Fibroblast of mammary gland (primary cell): ENCODE measurements around the gene FMN1.

Source experiments
- DNase-seq: peaks from one replicate; pipeline ENCODE4 v3.0.0-alpha.2; 2010; ENCODE audit warnings: low read depth
- H3K4me3 ChIP-seq: 2 replicates; pipeline ENCODE4 v1.5.1; 2011; ENCODE audit warnings: low read depth, mild to moderate bottlenecking, low read length, moderate library complexity; ENCODE audit not compliant: control insufficient read depth
- TF ChIP-seq, protein P1 (sequence below): conservative IDR thresholded peaks from 2 replicates; pipeline ENCODE4 v1.5.1; 2011; ENCODE audit warnings: low read depth, low read length, inconsistent platforms; ENCODE audit not compliant: control insufficient read depth, insufficient read depth

Gene FMN1

DNA sequence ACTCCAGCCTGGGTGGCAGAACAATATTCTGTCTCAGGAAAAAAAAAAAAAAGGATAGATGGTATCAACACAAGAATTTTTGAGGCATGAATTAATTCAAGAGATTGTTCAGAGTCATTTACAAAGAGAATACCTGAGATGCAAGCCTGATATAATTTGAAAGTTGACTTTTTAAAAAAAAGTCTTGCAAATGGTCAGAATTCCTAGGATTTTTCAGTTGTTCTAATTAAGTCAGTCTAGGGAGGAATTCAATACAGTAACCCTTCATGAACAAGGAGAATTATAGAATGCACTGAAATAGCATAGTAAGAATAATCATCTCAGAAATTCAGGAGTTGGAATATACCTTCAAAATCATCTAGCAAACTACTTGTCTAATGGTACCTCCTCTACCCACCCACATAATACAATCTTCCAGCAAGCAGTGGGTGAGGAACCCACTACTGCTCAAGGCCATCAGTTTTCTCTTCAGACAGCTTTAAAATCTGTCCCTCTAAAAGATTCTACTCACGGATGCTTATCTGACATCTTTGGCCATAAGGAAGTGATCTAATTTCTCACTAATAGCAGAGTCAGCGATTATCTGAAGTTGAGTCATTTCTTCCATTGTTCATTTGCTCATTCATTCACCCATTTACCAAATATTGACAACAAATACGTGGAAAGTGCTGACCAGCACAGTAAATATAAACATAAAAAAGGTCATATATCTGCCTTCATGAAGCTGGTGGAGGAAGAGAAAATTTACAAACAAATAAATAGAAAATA lies 317.1 kb downstream of the FMN1 start:
- H3K4me3 ChIP-seq: no peak overlapping the region
- peak; percentile 38 for DNase-seq
- TF ChIP-seq, protein P1, sequence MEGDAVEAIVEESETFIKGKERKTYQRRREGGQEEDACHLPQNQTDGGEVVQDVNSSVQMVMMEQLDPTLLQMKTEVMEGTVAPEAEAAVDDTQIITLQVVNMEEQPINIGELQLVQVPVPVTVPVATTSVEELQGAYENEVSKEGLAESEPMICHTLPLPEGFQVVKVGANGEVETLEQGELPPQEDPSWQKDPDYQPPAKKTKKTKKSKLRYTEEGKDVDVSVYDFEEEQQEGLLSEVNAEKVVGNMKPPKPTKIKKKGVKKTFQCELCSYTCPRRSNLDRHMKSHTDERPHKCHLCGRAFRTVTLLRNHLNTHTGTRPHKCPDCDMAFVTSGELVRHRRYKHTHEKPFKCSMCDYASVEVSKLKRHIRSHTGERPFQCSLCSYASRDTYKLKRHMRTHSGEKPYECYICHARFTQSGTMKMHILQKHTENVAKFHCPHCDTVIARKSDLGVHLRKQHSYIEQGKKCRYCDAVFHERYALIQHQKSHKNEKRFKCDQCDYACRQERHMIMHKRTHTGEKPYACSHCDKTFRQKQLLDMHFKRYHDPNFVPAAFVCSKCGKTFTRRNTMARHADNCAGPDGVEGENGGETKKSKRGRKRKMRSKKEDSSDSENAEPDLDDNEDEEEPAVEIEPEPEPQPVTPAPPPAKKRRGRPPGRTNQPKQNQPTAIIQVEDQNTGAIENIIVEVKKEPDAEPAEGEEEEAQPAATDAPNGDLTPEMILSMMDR: no peak

DNA sequence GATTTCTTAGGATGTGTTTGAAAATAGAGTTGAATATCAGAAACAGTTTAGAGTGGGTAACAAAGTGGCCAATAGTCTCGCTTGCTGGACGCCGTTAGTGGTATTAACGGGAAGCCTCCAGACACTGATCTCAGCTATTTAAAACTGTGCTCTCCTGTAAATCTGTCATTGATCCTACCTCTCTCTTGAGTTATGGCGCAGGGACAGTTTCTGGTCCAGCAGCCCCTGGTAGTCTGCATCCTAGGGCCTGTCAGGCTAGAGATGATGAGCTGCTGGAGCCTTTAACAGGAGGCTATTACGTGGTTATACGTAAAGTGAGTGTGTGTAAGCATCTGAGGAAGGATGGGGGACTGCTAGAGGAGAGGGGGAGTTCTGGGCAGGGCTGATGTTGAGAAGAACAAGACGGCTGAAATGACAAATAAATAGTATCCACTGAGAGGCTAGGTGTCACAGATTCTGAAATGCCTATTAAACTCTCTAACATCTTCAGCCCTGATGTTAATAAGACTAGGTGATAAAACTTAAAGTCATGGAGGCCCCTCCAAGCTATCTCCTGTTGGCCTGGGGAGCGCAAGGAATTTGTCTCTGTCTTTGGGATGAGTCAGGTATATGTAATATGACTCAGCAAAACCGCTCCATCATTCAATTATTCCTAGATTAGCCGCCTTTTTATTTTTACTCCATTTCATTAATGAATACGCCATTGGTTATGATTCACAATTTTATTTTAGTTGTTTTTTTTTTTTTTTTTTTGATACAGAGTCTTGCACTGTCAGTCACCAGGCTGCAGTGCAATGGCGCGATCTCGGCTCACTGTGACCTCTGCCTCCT lies 321.0 kb downstream of the FMN1 start:
- H3K4me3 ChIP-seq: no peak overlapping the region
- DNase-seq: peak; percentile 69
- TF ChIP-seq, protein P1: no peak

DNA sequence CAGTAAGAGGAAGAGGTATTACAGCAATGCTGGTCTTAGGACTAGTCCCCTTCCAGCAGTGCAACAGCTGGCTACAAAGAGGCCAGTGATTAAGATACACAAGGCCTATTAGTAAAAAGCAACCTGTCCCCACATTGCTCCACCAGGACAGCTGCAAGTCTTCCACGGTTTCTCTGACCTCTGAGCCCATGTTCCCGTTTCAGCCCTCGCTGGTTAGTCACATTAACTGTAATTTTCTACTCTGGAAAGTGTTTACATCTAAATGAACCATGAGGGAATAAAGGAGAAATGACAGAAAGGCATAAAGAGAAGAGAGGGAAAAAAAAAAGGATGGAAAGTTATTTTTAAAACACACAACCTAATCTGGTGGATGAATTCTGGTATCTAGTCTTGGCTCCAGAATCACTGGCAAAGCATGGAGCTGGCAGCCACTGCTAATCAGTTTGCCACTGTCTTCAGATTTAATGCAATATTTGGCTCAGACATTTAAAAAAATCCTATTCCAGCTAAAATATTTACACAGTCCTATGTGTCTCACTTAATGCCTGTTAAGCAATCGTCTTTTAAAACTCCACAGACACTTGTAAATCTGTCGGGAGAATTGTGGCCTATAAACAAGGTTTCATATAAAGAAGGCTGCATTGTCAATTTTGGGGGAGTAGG lies 321.8 kb downstream of the FMN1 start:
- TF ChIP-seq, protein P1: no peak
- no peak overlapping the region for H3K4me3 ChIP-seq
- DNase-seq: peak; percentile 89

DNA sequence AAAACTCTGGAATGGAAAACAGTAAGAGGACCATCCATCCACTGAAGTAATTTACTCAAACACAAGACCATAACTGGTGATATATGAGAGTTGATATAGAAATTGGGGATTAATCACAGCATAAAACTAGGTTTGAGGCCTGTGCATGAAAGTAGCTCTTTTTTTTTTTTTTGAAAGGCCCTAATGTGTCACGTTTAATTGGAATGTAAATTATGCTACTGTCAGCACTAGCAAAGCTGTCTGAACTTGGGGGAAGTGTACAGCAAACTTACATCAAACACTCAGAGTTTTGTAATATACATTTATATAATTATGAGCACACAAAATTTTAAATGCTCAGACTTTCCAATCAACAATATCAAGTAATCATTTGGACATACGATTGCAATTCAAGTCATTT lies 322.6 kb downstream of the FMN1 start:
- H3K4me3 ChIP-seq: no peak overlapping the region
- DNase-seq: no peak
- TF ChIP-seq, protein P1: no peak

DNA sequence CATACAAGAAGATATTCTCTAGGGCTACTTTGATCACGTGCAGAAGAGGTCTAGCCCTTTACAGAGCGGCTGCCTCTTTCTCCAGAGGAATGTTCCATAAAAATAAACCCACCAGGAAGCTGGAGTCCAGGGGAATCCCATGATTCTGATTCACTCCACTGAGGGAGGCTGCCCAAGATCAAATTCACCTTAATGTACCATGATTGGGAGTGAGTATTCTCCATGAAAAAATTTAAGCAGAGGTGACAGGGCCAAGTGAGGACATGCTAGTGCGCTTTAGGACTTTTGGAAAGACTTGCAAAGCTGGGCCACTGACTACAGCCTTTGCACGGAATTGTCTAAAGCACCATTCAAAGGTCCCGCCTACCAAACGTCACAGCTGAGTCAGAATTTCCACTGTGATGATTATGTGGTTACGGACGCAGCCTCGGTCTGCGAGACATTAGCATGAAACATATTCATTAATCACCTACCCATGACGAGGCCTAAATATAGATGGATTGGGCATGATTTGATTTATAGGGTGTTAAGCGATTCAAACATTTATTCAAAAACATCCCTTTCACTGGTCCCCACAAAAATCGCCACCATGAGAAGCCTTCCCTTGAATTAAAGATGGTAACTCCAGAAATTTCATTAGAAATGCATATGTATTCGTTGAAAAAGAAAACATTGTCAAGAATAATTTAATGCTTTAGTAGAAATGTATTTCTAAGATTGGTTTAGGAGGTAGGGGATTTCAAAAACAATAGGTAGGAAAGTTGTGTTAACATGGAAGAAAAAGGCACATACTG lies 324.1 kb downstream of the FMN1 start:
- peak; percentile 99 for DNase-seq
- TF ChIP-seq, protein P1: no peak
- no peak overlapping the region for H3K4me3 ChIP-seq

DNA sequence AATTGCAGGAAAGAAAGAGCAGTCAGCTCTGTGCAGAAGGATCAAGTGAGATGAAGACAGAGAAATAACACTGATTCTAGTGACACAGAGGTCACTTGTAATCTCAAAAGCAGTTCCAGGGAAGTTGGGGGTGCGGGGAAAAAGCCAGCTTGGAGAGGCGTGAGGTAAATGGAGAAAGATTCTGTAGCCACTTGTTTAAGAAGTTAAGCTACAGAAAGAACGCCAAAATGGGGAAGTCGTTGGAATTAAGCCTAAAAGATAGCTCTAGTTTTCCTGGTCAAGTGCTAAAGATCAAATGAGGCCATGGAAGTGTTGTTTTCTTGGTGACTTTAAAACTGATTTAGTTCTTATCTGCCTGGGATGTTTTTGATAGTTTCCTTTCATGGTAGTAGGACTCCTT lies 324.7 kb downstream of the FMN1 start:
- TF ChIP-seq, protein P1: no peak
- no peak overlapping the region for H3K4me3 ChIP-seq
- no peak for DNase-seq
